NCI-H2107 (cell line): Measurements from ENCODE around the gene CD276.
"Not testable (repeated sequence)": the region's sequence is repeated elsewhere in the genome, so short reads cannot be mapped to it uniquely, and the experiment has no call there.

ENCODE experiments used
- DNase-seq: peaks from one replicate; lab custom pipeline; 2025; lab: John Stamatoyannopoulos, UW

The CD276 gene

GRCh38 chr15:73684581-73685455 lies 635 bp downstream of the CD276 start:
- no peak for DNase-seq

GRCh38 chr15:73685981-73686380 lies 1.8 kb downstream of the CD276 start:
- DNase-seq = no peak

GRCh38 chr15:73686781-73687256 lies 2.6 kb downstream of the CD276 start:
- DNase-seq = no peak

GRCh38 chr15:73687351-73687750 lies 3.2 kb downstream of the CD276 start:
- DNase-seq = no peak

- DNase-seq = no peak
These were observed 4.3 kb downstream of the CD276 start for GRCh38 chr15:73688455-73688854.

DNA sequence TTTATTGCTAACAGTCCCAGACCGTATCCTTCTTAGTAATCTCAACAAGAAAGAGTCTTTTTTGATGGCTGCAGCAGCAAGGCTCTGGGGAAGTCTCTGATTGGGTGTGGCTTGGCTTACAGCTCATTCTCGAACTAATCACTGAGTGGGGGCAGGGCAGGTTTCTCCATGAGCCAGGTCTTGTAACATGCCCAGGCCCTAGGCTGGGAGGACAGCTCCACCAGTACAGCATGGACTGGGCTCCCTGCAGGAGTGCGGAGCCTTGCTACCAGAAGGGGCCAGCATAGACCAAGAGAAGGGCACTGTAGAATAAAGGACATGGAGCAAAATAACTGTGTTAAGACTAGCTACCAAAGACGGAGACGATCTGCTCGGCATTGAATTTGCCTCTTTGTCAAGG lies 7.2 kb downstream of the CD276 start:
- DNase-seq = no peak

GRCh38 chr15:73694419-73694818 lies 10.2 kb downstream of the CD276 start:
- DNase-seq = no peak

DNA sequence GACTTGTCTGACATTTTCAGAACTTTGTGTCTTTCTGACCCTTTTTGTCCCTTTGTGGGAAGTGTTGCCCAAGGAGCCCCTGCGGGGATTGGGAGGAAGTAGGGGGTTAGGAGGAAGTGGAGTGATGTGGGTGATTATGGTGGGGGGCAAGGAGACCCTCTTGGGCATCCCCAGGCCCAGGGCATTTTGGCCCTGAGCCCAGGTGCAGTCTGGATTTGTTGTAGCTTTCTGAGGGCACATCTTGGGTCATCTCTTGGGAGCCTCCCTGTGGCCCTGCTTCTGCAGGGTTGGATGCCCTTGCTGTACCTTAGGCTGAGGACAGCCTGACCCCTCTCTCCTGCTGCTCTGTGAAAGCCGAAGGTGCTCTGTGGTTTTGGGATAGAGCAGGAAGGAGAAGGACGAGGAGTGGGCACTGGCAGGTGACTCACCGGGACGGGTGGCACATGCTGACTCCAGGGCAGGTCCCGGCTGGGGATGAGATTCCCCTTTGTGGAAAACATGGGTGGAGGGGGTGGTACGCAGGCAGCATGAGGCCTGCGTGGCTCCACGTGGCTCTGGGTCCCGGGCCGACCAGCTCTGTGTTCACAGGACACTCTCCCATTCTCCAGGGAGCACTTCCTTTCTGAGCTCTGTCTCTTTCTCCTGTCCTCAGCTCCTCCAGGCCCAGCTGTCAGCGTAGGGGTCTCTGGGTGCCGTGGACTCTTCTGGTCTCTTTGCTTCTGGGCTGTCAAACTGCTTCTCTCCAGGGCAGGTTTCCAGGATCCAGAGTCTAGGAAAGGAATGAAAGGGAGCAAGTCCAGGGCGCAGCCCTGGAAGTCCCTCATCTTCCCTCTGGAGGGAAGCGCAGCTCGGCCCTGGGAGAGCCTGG lies 11.8 kb downstream of the CD276 start:
- DNase-seq = no peak

- no peak for DNase-seq
These were observed 12.4 kb downstream of the CD276 start for GRCh38 chr15:73696641-73697001.

DNA sequence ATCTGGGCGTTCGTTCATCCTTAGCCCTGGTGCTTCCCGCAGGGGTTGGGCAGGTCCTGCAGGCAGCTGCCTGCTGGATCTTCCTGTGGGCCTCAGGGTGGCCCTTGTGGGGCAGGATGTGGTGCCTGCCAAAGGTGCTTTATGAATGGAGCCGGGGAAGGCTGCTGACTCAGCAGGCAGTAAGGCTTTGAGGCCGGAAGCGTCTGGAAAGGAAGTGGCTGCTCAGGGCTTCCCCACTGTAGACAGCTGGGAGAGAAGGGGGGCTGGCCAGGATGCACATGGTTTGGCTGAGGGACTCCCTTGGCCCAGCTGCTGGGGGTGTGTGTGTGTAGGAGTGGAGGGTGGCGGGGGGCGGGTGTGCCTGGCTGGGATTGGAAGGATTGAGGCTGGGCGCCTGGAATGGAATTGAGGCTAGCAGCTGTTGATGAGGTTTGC lies 12.9 kb downstream of the CD276 start:
- no peak for DNase-seq

- DNase-seq = no peak
These were observed 15.3 kb downstream of the CD276 start for GRCh38 chr15:73699249-73700040.

- peak; percentile 51 for DNase-seq
These were observed 16.1 kb downstream of the CD276 start for GRCh38 chr15:73700041-73700842.

GRCh38 chr15:73702311-73703239 lies 18.4 kb downstream of the CD276 start:
- not testable (repeated sequence) for DNase-seq

DNA sequence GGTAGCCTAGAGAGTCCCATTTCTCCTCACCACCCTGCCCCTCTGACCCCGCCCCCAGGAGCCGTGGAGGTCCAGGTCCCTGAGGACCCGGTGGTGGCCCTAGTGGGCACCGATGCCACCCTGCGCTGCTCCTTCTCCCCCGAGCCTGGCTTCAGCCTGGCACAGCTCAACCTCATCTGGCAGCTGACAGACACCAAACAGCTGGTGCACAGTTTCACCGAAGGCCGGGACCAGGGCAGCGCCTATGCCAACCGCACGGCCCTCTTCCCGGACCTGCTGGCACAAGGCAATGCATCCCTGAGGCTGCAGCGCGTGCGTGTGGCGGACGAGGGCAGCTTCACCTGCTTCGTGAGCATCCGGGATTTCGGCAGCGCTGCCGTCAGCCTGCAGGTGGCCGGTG lies 19.4 kb downstream of the CD276 start:
- DNase-seq = not testable (repeated sequence)

DNA sequence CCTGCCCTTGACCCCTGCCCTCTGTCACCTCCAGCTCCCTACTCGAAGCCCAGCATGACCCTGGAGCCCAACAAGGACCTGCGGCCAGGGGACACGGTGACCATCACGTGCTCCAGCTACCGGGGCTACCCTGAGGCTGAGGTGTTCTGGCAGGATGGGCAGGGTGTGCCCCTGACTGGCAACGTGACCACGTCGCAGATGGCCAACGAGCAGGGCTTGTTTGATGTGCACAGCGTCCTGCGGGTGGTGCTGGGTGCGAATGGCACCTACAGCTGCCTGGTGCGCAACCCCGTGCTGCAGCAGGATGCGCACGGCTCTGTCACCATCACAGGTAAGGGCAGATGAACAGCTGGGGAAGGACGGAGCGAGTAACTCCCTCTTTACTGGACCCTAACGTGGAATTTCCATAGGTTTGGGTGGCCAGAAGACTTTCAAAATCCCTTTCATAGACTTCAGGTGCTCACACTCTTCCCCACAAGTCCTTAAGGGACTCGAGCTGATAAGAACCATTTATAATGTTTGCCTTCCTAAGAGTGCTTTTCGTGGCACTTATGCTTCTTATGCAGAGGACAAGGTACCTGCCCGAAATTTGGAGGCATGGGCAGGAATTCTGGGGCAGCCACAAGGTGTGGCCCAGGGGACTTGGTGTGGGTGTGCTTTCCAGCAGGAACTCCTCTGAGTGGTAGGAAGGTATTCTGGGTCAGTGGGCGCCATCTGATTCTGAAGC lies 20.1 kb downstream of the CD276 start:
- not testable (repeated sequence) for DNase-seq

DNA sequence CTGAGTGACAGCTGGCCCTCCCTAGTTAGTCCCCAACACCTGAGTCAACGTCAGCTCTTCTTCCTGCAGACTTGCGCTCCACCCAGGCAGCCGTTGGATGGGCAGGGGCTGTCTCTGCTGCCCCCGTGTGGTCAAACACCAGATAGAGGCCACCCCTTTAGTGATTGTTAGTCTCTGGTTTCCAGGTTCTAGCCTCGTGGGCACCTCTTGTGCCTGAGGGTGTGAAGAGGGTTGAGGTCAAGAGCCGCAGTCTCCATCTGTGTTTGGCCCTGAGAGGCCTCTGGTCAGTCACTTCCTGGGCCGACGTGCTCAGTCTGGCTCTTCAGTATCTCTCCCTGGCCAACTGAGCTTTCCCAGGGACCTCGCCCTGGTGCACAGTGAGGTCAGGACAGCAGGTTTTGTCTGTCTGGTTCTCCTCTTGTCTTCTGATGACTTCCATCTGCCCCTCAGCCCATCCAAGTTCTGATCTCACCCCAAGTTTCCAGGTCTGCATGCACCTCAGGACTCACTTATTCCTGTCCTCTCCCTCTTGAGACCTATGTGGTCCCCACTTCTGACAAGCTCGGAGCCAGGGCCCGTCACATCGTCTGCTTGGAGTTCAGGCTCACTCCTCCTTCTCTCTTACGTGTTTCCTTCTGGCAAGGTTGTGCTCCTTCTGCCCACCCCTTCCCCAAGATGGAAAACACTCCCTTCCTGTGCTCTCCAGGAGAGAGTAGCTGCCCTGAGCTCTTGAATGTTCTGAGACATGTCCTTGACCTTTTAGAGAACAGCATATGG lies 20.9 kb downstream of the CD276 start:
- DNase-seq = no peak

DNA sequence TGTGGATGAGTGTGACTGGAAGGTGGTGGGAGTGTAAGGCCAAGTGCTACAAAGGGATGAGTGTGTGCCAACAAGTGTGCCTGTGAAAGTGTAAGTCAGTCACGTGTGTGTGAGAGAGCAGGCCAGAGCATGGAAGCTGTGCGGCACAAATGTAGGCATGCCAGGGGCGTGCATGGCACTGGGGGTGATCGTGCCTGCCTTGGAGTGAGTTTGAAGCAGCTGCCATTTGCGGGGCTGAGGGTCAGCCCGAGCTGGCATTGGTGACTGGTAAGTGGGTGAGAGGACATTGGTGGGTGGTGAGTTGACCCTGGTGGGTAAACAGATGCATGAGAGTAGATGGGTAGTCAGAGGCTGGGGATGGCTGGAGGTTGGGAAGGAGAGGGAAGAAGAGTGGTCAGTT lies 24.5 kb downstream of the CD276 start:
- DNase-seq = no peak

GRCh38 chr15:73709241-73709640 lies 25.1 kb downstream of the CD276 start:
- DNase-seq = no peak

DNA sequence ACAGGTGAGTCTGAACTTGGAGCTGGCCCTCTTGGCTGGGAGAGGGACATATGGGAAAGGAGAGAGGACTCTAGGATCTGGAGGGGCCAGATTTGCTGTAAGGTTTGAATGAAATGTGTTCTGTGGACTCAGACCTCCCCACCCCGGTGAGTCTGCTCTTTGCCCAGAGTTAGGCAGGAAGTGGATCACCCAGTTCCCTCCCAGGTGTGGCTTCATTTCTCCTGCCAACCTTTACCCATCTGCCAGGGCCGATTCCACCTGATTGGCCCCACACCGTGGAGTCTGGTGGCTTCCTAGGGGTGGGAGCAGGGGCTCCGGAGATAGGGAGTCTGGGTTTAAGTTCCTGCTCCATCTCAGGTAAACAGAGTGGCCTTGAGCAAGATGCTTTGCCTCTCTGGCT lies 25.5 kb downstream of the CD276 start:
- no peak for DNase-seq
